Measurements from ENCODE around the gene AXL.

DNA sequence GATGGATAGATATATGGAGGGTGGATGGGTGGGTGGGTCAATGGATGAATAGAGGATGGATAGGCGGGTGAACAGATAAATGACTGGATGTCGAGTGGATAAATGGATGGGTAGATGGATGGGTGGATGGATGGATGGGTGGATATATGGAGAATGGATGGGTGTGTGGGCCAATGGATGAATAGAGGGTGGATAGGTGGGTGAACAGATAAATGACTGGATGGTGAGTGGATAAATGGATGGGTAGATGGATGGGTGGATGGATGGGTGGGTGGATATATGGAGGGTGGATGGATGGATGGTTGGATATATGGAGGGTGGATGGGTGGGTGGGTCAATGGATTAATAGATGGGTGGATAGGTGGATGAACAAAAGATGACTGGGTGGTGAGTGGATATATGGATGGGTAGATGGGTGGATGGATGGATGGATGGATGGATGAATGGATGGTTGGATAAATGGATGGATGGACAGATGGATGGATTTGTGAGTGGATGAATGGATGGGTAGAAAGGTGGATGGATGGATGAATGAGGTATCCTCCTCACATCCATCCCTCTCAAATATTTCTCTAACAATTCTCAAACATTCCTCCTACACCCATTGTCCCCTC lies 21.0 kb downstream of the AXL start:
- TF ChIP-seq, protein P1, sequence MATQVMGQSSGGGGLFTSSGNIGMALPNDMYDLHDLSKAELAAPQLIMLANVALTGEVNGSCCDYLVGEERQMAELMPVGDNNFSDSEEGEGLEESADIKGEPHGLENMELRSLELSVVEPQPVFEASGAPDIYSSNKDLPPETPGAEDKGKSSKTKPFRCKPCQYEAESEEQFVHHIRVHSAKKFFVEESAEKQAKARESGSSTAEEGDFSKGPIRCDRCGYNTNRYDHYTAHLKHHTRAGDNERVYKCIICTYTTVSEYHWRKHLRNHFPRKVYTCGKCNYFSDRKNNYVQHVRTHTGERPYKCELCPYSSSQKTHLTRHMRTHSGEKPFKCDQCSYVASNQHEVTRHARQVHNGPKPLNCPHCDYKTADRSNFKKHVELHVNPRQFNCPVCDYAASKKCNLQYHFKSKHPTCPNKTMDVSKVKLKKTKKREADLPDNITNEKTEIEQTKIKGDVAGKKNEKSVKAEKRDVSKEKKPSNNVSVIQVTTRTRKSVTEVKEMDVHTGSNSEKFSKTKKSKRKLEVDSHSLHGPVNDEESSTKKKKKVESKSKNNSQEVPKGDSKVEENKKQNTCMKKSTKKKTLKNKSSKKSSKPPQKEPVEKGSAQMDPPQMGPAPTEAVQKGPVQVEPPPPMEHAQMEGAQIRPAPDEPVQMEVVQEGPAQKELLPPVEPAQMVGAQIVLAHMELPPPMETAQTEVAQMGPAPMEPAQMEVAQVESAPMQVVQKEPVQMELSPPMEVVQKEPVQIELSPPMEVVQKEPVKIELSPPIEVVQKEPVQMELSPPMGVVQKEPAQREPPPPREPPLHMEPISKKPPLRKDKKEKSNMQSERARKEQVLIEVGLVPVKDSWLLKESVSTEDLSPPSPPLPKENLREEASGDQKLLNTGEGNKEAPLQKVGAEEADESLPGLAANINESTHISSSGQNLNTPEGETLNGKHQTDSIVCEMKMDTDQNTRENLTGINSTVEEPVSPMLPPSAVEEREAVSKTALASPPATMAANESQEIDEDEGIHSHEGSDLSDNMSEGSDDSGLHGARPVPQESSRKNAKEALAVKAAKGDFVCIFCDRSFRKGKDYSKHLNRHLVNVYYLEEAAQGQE (IDR thresholded peaks at IDR 0.05; ENCODE audit: insufficient read depth in 1 of 2, low read depth in 2 of 2, low read length in 2 of 2): no peak
- TF ChIP-seq POLR2AphosphoS5 (IDR thresholded peaks at IDR 0.05; ENCODE audit: low read depth, low read length) (no peak), TAF1 (IDR thresholded peaks at IDR 0.05; ENCODE audit: borderline replicate concordance, insufficient read depth, low read length) (no peak), SIN3A (IDR thresholded peaks at IDR 0.05; ENCODE audit: borderline replicate concordance, insufficient read depth, low read length) (no peak)
